Measurements from ENCODE around the gene ZNHIT2.

The ZNHIT2 gene

GRCh38 chr11:65129649-65130441 is 12.3 kb upstream of the ZNHIT2 start:
- TF ChIP-seq CTCF (IDR thresholded peaks at IDR 0.05; ENCODE audit: low read depth, low read length) = no peak
- H3K4me3 ChIP-seq (ENCODE audit: low read depth, low read length) = no peak overlapping the region

- TF ChIP-seq CTCF (IDR thresholded peaks at IDR 0.05; ENCODE audit: low read depth, low read length) = no peak
- no peak overlapping the region for H3K4me3 ChIP-seq (ENCODE audit: low read depth, low read length)
Measured at GRCh38 chr11:65128182-65129145, 11.0 kb upstream of the ZNHIT2 start.

- no peak overlapping the region for H3K4me3 ChIP-seq (ENCODE audit: low read depth, low read length)
- TF ChIP-seq CTCF (IDR thresholded peaks at IDR 0.05; ENCODE audit: low read depth, low read length) = no peak
Measured at GRCh38 chr11:65127473-65128181, 10.1 kb upstream of the ZNHIT2 start.

GRCh38 chr11:65126624-65127274 is 9.2 kb upstream of the ZNHIT2 start:
- no peak for TF ChIP-seq CTCF (IDR thresholded peaks at IDR 0.05; ENCODE audit: low read depth, low read length)
- no peak overlapping the region for H3K4me3 ChIP-seq (ENCODE audit: low read depth, low read length)

- no peak overlapping the region for H3K4me3 ChIP-seq (ENCODE audit: low read depth, low read length)
- TF ChIP-seq CTCF (IDR thresholded peaks at IDR 0.05; ENCODE audit: low read depth, low read length) = no peak
Measured at GRCh38 chr11:65125197-65126056, 7.9 kb upstream of the ZNHIT2 start.

All from WI38 (cell line).